K562 (cell line): ENCODE measurements around the gene NKD1. TPM values are rescaled to one million over a fixed set of nuclear protein-coding genes. Genes with fewer than 3 reads are reported as not detected.

Experiments used
- BRD4 ChIP-seq: fragments of 200-600 bp; sonication (generic); IDR thresholded peaks from 2 replicates; pipeline ENCODE4 v1.6.1; 2017; ENCODE audit warnings: inconsistent platforms
- ETV1 ChIP-seq: fragments of 450-650 bp; conservative IDR thresholded peaks from 2 replicates; pipeline ENCODE4 v1.6.1; 2016; ENCODE audit warnings: missing genetic modification characterization, control low read depth, low read depth, missing compliant biosample characterization
- GABPA ChIP-seq: fragments of 200-800 bp; sonication (Bioruptor generic); conservative IDR thresholded peaks from 2 replicates; pipeline ENCODE4 v1.6.1; 2016; ENCODE audit warnings: low read depth, missing genetic modification characterization, missing compliant biosample characterization
- KDM5B ChIP-seq: fragments of 200-600 bp; sonication (generic); IDR thresholded peaks from 2 replicates; pipeline ENCODE4 v1.6.1; 2012; ENCODE audit warnings: low read depth, mild to moderate bottlenecking, moderate library complexity, low read length, control low read depth, inconsistent platforms; ENCODE audit not compliant: insufficient replicate concordance
- KLF6 ChIP-seq: fragments of 250-450 bp; sonication (Bioruptor Pico); IDR thresholded peaks from 2 replicates; pipeline ENCODE4 v1.4.0; 2020; ENCODE audit warnings: mild to moderate bottlenecking, moderate library complexity, borderline replicate concordance
- MECOM ChIP-seq: fragments of 250-450 bp; sonication (Bioruptor Pico); IDR thresholded peaks from 2 replicates; pipeline ENCODE4 v1.8.0; 2022; ENCODE audit warnings: inconsistent platforms
- PTRF ChIP-seq: fragments of 450-650 bp; IDR thresholded peaks from 2 replicates; pipeline ENCODE4 v1.6.1; 2016; ENCODE audit warnings: mild to moderate bottlenecking, missing genetic modification characterization, missing compliant biosample characterization
- RFX1 ChIP-seq: fragments of 450-650 bp; IDR thresholded peaks from 2 replicates; pipeline ENCODE4 v1.6.1; 2016; ENCODE audit warnings: mild to moderate bottlenecking, moderate library complexity
- THRA ChIP-seq: fragments of 450-650 bp; IDR thresholded peaks from 2 replicates; pipeline ENCODE4 v1.6.1; 2017; ENCODE audit warnings: mild to moderate bottlenecking, moderate library complexity
- VEZF1 ChIP-seq: fragments of 200-800 bp; sonication (Bioruptor generic); IDR thresholded peaks from 2 replicates; pipeline ENCODE4 v1.6.1; 2017; ENCODE audit warnings: missing genetic modification characterization, missing compliant biosample characterization
- ZBTB40 ChIP-seq, 2 experiments: fragments of 450-650 bp in 1 of 2; sonication (generic) in 1 of 2; formaldehyde crosslinking in 1 of 2; IDR thresholded peaks; 2 replicates each; pipeline versions ENCODE4 v1.7.1 to v1.9.0; 2016 to 2022; ENCODE audit warnings: inconsistent platforms in 1 of 2, mild to moderate bottlenecking in 1 of 2, missing genetic modification reagents in 1 of 2
- ZNF140 ChIP-seq: fragments of 250-450 bp; sonication (Bioruptor Pico); IDR thresholded peaks from 2 replicates; pipeline ENCODE4 v1.8.0; 2021; ENCODE audit warnings: moderate library complexity, mild to moderate bottlenecking, inconsistent platforms
- ZNF212 ChIP-seq: fragments of 450-650 bp; formaldehyde crosslinking; IDR thresholded peaks from 2 replicates; pipeline ENCODE4 v1.4.0; 2020; ENCODE audit warnings: mild to moderate bottlenecking
- ZNF224 ChIP-seq: sonication (generic); formaldehyde crosslinking; IDR thresholded peaks from 2 replicates; pipeline ENCODE4 v1.8.0; 2022; ENCODE audit warnings: mild to moderate bottlenecking, missing genetic modification reagents
- ZNF408 ChIP-seq: fragments of 250-450 bp; sonication (Bioruptor Pico); IDR thresholded peaks from 2 replicates; pipeline ENCODE4 v1.4.0; 2020; ENCODE audit warnings: low read depth, mild to moderate bottlenecking, moderate library complexity
- polyA plus RNA-seq, 8 experiments: library from polyadenylated mRNA; depleted of rRNA in 4 of 8; stranded (reverse) in 5 of 8; unstranded in 3 of 8; fragments of >200 nt; fragmentation: Nextera tagmentation in 2 of 8; fragmentation: Illumina TruSeq in 1 of 8; extraction: Ambion mirVana in 2 of 8; extraction: Trizol in 1 of 8; gene quantifications; 2 replicates each; pipeline versions ENCODE4 v1.2.1 to v1.2.3, GENCODE V29; 2011 to 2014; ENCODE audit warnings: inconsistent platforms in 1 of 8, missing spikeins in 1 of 8
- total RNA-seq, 7 experiments: library from RNA; depleted of rRNA in 6 of 7; stranded (reverse); fragments of >200 nt in 6 of 7; fragmentation: Illumina TruSeq in 2 of 7; extraction: Trizol in 2 of 7; gene quantifications; 2 replicates each; pipeline versions ENCODE4 v1.2.1 to v1.2.3, GENCODE V29; 2011 to 2021; ENCODE audit warnings: low replicate concordance in 1 of 7

NKD1 gene
- total and polyA plus RNA-seq, 9 of the 15 experiments (the other 6 are each of a cell fraction or from before 2014, with no cell fraction given) = under 0.01 to 0.24 (median 0.04) TPM; not detected in 2

GRCh38 chr16:50635505-50636392, 87.6 kb downstream of the NKD1 start (continued):
- TF ChIP-seq ZBTB40 (IDR thresholded peaks at IDR 0.05) = peak; percentile 84
- TF ChIP-seq ZBTB40 (CRISPR knock-in tag; IDR thresholded peaks at IDR 0.05) = no peak
- peak; percentile 82 for TF ChIP-seq GABPA
- TF ChIP-seq ZNF224 (CRISPR knock-in tag) = no peak
- TF ChIP-seq KDM5B = no peak
- peak; percentile 43; the same call in 1 of the 2 replicates for TF ChIP-seq VEZF1
- no peak for TF ChIP-seq MECOM (CRISPR knock-in tag)
- TF ChIP-seq RFX1 = no peak
- TF ChIP-seq ZNF140 (CRISPR knock-in tag) = no peak
- TF ChIP-seq KLF6 (CRISPR knock-in tag) = no peak
- TF ChIP-seq BRD4 = no peak
- TF ChIP-seq ZNF408 (CRISPR knock-in tag) = no peak
- peak; percentile 62 for TF ChIP-seq ETV1 (tag)
- TF ChIP-seq ZNF212 (CRISPR knock-in tag) = no peak
- TF ChIP-seq THRA = no peak
- no peak for TF ChIP-seq PTRF (tag)
